GM19193 (cell line): ENCODE data around the gene KDM2A.

ENCODE experiments used
- POLR2A ChIP-seq: IDR thresholded peaks from 4 replicates; pipeline ENCODE4 v1.6.1; 2011; ENCODE audit not compliant: insufficient read depth, insufficient read length; ENCODE audit errors: extremely low read depth

KDM2A gene

GRCh38 chr11:67289651-67290479 lies 170.8 kb downstream of the KDM2A start:
- no peak for TF ChIP-seq POLR2A

- TF ChIP-seq POLR2A, result no peak
Measured at GRCh38 chr11:67290801-67291200, 171.7 kb downstream of the KDM2A start.

GRCh38 chr11:67291481-67292381 lies 172.7 kb downstream of the KDM2A start:
- TF ChIP-seq POLR2A, result no peak

- no peak for TF ChIP-seq POLR2A
Measured at GRCh38 chr11:67292671-67293070, 173.6 kb downstream of the KDM2A start.

- TF ChIP-seq POLR2A, result no peak
Measured at GRCh38 chr11:67293090-67293489, 174.0 kb downstream of the KDM2A start.

GRCh38 chr11:67295846-67296245 lies 176.8 kb downstream of the KDM2A start:
- no peak for TF ChIP-seq POLR2A

GRCh38 chr11:67298786-67299185 lies 179.7 kb downstream of the KDM2A start:
- no peak for TF ChIP-seq POLR2A

- no peak for TF ChIP-seq POLR2A
Measured at GRCh38 chr11:67299471-67300191, 180.6 kb downstream of the KDM2A start.

GRCh38 chr11:67300256-67300755 lies 181.2 kb downstream of the KDM2A start:
- TF ChIP-seq POLR2A, result no peak

- no peak for TF ChIP-seq POLR2A
Measured at GRCh38 chr11:67300756-67301312, 181.8 kb downstream of the KDM2A start.

- TF ChIP-seq POLR2A, result no peak
Measured at GRCh38 chr11:67301313-67301921, 182.4 kb downstream of the KDM2A start.

- TF ChIP-seq POLR2A, result no peak
Measured at GRCh38 chr11:67301951-67302516, 183.0 kb downstream of the KDM2A start.

GRCh38 chr11:67302571-67303131 lies 183.6 kb downstream of the KDM2A start:
- TF ChIP-seq POLR2A, result no peak

GRCh38 chr11:67303132-67303834 lies 184.2 kb downstream of the KDM2A start, which contains the start of gene SSH3:
TSS of gene SSH3 (plus strand) at chr11:67303530. CDS start at chr11:67303626, 96 bp downstream.
- no peak for TF ChIP-seq POLR2A
